Activated naive CD8-positive, alpha-beta T cell treated with anti-CD3 and anti-CD28 coated beads for 36 hours (primary cell): ENCODE results near the gene PIANP. TPM values are rescaled to one million over a fixed set of nuclear protein-coding genes. Genes with fewer than 3 reads are reported as not detected.

Source experiments
- DNase-seq: peaks from one replicate; pipeline ENCODE4 v3.0.0; 2021
- H3K27ac Mint-ChIP-seq: one replicate; pipeline ENCODE4 v1.8.0; 2022; ENCODE audit warnings: mild to moderate bottlenecking, moderate library complexity, mixed read lengths
- H3K27me3 Mint-ChIP-seq: one replicate; pipeline ENCODE4 v1.8.0; 2022; ENCODE audit warnings: mild to moderate bottlenecking, mixed read lengths
- H3K36me3 Mint-ChIP-seq: one replicate; pipeline ENCODE4 v1.8.0; 2021; ENCODE audit warnings: mild to moderate bottlenecking, mixed read lengths
- H3K4me1 Mint-ChIP-seq: one replicate; pipeline ENCODE4 v1.8.0; 2021; ENCODE audit warnings: mixed read lengths
- H3K4me3 Mint-ChIP-seq: one replicate; pipeline ENCODE4 v1.8.0; 2022; ENCODE audit warnings: mild to moderate bottlenecking, moderate library complexity, mixed read lengths
- H3K9me3 Mint-ChIP-seq: one replicate; pipeline ENCODE4 v1.8.0; 2022; ENCODE audit warnings: mixed read lengths
- total RNA-seq, 2 experiments: library from RNA; stranded (reverse); gene quantifications; one replicate each; pipeline ENCODE4 v1.2.3, GENCODE V29; 2021

PIANP gene
- total RNA-seq, 2 experiments from 2014 or later, result 0.37 TPM; not detected in 1

DNA sequence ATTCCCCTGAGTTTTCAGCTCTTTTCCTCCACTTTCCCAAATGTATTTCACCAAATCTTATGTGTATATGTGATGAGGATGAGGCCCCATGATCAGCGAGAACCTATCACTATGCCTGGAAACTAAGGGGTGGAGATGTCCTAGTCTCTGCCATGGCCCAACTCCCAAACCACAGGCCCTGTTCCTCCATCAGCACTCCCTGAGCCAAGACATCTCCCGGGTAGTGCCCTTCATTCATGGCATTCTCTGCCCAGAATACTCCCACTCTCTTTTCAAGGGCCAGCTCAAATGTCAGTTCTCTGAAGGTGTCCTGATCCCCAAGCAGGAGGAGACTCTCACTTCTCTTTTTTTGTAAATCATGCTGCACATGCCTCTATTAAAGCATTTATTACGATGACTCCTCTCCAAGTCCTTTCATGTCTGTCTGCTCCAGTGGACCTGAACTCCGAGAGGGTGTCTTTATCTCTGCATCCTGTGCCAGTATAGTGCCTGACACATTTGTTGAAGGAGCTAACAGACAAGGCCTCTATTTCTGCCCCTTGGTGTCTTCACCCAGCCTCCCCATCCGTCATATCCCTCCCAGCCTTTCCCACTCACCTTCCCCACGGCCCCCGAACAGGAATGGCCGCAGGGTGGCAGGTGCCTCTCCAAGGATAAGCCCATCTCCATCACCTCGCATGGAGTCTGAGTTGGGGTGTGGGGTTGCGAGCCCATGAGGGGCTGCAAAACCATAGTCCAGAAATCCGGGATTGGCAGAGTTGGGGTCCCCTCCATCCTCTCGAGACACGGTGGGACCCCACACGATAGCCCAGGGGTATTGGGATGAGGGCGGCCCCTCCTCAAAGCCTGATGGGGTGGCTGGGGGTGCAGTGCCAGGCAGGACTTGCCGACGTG is 3.7 kb downstream of the PIANP start:
- no peak overlapping the region for H3K27ac Mint-ChIP-seq
- no peak for DNase-seq
- H3K9me3 Mint-ChIP-seq, result no peaks in the 10 kb centered on the region
- no peak overlapping the region for H3K4me3 Mint-ChIP-seq
- H3K27me3 Mint-ChIP-seq, result peaks cover 30% of the 10 kb centered on the region
- H3K36me3 Mint-ChIP-seq, result no peaks in the 10 kb centered on the region
- peaks cover 8% of the 10 kb centered on the region for H3K4me1 Mint-ChIP-seq

DNA sequence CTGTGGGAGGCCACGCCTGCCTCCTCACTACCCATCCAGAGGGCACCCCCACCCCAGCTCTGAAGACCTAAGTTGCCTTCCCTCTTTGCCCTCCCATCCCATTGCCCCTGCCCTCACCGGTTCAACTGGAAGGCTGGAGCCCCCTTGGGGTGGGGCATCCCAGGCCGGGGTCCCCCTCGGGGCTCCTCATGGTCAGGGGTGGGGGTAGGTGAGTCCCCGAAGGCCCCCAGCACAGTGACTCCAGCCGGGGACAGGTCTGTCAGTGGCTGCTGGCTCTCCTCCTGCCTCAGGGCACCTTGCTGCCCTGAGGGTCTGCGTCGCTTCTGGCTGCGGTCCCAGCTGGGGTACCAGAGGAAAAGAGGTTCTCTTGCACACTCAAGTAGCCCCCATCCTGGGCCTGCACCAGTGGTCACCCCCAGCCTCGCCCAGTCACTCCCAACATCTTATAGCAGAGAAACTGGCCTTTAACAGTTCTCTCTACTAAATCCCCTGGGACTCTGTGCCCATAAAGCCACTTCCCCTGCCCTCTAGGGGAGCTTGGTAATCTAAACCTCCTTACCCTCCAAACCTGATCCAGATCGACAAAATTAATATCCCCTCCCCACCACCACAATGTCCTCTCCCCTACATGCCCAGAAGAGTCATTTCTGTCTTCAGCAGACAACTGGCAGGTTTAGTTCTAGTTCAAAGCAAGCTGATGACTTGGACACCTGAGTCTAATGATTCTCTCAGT is 5.1 kb downstream of the PIANP start:
- Mint-ChIP-seq H3K4me3 (no peak overlapping the region), H3K4me1 (peaks cover 12% of the 10 kb centered on the region), H3K36me3 (no peaks in the 10 kb centered on the region), H3K9me3 (no peaks in the 10 kb centered on the region), H3K27ac (no peak overlapping the region), H3K27me3 (peaks cover 17% of the 10 kb centered on the region)
- no peak for DNase-seq

- no peaks in the 10 kb centered on the region for H3K9me3 Mint-ChIP-seq
- H3K36me3 Mint-ChIP-seq, result no peaks in the 10 kb centered on the region
- peaks cover 15% of the 10 kb centered on the region for H3K27me3 Mint-ChIP-seq
- peaks cover 14% of the 10 kb centered on the region for H3K4me1 Mint-ChIP-seq
- DNase-seq, result no peak
- H3K27ac Mint-ChIP-seq, result no peak overlapping the region
- H3K4me3 Mint-ChIP-seq, result no peak overlapping the region
These were observed 5.9 kb downstream of the PIANP start for GRCh38 chr12:6694701-6695100.

DNA sequence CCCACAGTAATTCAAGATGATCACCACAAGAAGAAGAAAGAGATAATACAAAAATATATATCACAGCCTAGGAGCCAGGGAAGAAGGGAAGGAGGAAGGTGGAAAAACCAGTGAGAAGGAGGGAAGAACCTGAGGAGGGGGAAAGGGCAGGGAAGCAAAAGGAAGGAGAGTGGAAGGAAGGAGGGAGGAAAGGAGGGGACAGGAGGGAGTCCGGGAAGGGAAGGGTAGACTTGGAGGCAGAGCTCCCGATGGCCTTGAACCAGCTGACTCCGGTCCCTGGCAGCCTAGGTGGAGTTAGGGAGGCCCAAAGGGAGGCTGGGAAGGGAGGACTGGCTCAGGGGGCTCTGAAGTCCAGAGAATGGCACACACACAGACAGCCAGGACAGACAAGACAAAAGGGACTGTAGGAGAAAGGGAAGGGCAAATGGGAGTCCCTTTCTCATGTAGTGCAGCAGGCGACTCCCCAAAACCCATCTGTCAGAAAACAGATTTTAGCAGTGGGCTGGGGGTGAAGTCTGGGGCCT is 6.7 kb downstream of the PIANP start:
- no peaks in the 10 kb centered on the region for H3K9me3 Mint-ChIP-seq
- H3K27ac Mint-ChIP-seq, result no peak overlapping the region
- peaks cover 7% of the 10 kb centered on the region for H3K27me3 Mint-ChIP-seq
- no peak for DNase-seq
- no peak overlapping the region for H3K4me3 Mint-ChIP-seq
- H3K4me1 Mint-ChIP-seq, result peaks cover 9% of the 10 kb centered on the region
- H3K36me3 Mint-ChIP-seq, result no peaks in the 10 kb centered on the region

DNA sequence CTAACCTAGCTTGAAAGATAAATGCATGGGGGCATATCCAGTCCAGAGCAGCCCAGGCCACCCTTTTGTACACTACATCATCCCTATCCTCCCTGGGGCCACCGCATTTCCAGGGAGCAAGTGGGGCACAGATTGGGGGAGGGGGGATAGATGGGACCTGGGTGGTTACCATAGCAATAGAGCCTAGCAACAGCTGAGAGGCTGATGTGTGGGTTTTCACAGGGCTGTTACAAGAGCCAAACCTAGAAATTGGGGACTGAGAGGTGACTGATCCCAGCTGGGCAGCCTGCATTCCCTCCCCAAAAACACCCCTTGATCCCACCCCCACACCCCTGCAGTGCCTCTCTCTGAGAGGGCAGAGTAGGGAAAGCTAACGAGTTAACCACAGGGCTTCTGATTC is 7.7 kb downstream of the PIANP start:
- Mint-ChIP-seq H3K27me3 (no peaks in the 10 kb centered on the region), H3K4me1 (peaks cover 13% of the 10 kb centered on the region), H3K36me3 (peaks cover 3% of the 10 kb centered on the region), H3K9me3 (no peaks in the 10 kb centered on the region), H3K4me3 (no peak overlapping the region), H3K27ac (no peak overlapping the region)
- DNase-seq, result no peak

- H3K4me3 Mint-ChIP-seq, result no peak overlapping the region
- H3K9me3 Mint-ChIP-seq, result no peaks in the 10 kb centered on the region
- no peak for DNase-seq
- peaks cover 25% of the 10 kb centered on the region for H3K4me1 Mint-ChIP-seq
- H3K27me3 Mint-ChIP-seq, result no peaks in the 10 kb centered on the region
- H3K27ac Mint-ChIP-seq, result no peak overlapping the region
- peaks cover 13% of the 10 kb centered on the region for H3K36me3 Mint-ChIP-seq
These were observed 9.1 kb downstream of the PIANP start for GRCh38 chr12:6691473-6691872.

- peaks cover 27% of the 10 kb centered on the region for H3K36me3 Mint-ChIP-seq
- H3K9me3 Mint-ChIP-seq, result no peaks in the 10 kb centered on the region
- H3K27ac Mint-ChIP-seq, result peak within 1 kb of the TSS; percentile 95
- DNase-seq, result peak; percentile 94
- peak within 1 kb of the TSS; percentile 98 for H3K4me3 Mint-ChIP-seq
- H3K27me3 Mint-ChIP-seq, result no peaks in the 10 kb centered on the region
- peaks cover 38% of the 10 kb centered on the region for H3K4me1 Mint-ChIP-seq
These were observed 11.4 kb downstream of the PIANP start, which contains the start of gene ZNF384 for GRCh38 chr12:6688999-6689882. TSS of gene ZNF384 (minus strand) at chr12:6689375. CDS start at chr12:6679520, 9,855 bp downstream.

DNA sequence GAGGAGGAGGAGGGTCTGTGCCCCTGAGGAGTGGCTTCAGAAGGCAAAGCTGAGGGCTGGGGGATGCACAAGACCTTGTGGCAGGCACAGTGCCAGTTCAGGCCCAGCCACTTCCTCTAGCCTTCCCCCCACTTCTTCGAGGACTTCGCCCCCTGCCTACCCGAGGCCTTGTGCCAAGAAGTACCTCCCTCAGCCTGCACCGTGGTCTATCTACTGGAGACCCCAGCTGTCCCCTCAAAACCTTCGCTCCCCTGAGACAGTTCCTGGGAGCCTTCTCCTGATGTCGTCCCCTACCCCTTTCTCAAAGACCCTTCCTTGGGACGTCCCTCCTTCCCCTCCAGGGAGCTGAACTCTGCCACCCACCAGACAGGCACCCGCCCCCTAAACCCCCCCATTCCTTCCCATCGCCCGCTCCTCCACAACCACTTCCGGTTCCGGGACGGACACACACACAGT is 12.0 kb downstream of the PIANP start:
- peak; percentile 44 for DNase-seq
- Mint-ChIP-seq H3K9me3 (no peaks in the 10 kb centered on the region), H3K27me3 (no peaks in the 10 kb centered on the region), H3K27ac (peak overlapping the region; percentile 95), H3K4me3 (peak overlapping the region; percentile 98), H3K4me1 (peaks cover 38% of the 10 kb centered on the region), H3K36me3 (peaks cover 28% of the 10 kb centered on the region)

GRCh38 chr12:6685814-6686213 is 14.8 kb downstream of the PIANP start:
- H3K4me1 Mint-ChIP-seq, result peaks cover 42% of the 10 kb centered on the region
- peak overlapping the region; percentile 10 for H3K27ac Mint-ChIP-seq
- peaks cover 34% of the 10 kb centered on the region for H3K36me3 Mint-ChIP-seq
- no peaks in the 10 kb centered on the region for H3K27me3 Mint-ChIP-seq
- no peak for DNase-seq
- peak overlapping the region; percentile 98 for H3K4me3 Mint-ChIP-seq
- H3K9me3 Mint-ChIP-seq, result no peaks in the 10 kb centered on the region

DNA sequence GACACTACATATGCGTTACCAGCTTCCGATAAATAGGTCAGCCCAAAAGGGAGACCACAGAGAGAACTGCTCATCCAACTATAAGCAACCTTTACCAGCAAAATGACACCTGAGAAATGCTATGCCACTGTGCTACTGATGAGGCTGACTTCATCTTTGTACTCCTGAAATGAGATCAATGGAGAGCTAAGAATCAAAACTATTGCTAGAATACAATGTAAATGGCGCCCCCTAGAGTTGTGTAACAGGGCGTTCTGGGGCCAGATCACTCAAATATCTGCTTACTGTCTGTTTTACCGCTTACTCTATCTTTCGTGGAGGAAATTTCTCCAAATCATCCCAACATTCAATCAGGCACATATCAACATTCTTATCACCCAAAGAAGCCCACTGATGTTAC is 16.0 kb downstream of the PIANP start:
- Mint-ChIP-seq H3K27me3 (no peaks in the 10 kb centered on the region), H3K27ac (peak overlapping the region; percentile 16), H3K36me3 (peaks cover 34% of the 10 kb centered on the region), H3K4me3 (no peak overlapping the region), H3K4me1 (peaks cover 40% of the 10 kb centered on the region), H3K9me3 (no peaks in the 10 kb centered on the region)
- peak; percentile 33 for DNase-seq

DNA sequence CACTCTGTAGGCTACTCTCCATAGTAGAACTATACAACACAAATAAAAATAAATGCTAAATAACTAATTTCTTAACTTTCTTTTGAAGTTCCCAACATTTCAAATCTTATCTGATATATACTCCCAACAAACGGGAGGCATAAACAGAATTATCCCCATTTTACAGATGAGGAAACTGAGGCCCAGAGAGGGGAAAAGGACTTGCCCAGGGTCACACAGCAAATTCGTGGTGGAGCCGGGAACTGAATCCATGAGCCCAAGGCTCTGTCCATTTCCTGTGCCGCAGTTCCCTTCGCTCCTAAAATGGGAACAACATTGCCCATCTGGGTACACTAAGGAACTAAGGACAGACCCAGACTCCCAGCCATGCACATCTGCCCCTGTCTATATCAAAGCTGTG is 23.7 kb downstream of the PIANP start:
- Mint-ChIP-seq H3K36me3 (peaks cover 36% of the 10 kb centered on the region), H3K27ac (no peak overlapping the region)
- no peak for DNase-seq

DNA sequence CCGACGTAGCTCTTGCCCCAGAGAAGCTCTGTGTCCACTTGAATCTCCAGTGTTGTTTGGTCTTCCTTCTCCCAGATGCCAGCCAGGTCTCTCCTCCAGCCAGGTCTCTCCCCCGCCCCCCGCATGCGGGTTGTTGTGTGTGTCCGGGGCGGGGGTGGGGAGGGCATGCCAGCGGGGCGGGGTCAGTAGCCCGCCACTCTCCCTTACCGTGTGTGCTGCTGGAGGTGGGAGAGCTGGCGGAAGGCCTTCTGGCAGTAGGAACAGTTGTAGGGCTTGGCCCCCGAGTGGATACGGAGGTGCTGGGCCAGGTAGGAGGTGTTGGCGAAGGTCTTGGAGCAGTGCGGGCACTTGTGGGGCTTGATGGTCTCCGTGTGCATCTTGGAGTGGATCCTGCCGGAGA is 28.5 kb downstream of the PIANP start:
- no peak for DNase-seq
- no peaks in the 10 kb centered on the region for H3K9me3 Mint-ChIP-seq
- peak overlapping the region; percentile 25 for H3K27ac Mint-ChIP-seq
- no peak overlapping the region for H3K4me3 Mint-ChIP-seq
- no peaks in the 10 kb centered on the region for H3K27me3 Mint-ChIP-seq
- peaks cover 27% of the 10 kb centered on the region for H3K36me3 Mint-ChIP-seq
- no peaks in the 10 kb centered on the region for H3K4me1 Mint-ChIP-seq

More for the DNA sequence above, 23.7 kb downstream of the PIANP start:
- no peaks in the 10 kb centered on the region for H3K27me3 Mint-ChIP-seq
- no peak overlapping the region for H3K4me3 Mint-ChIP-seq
- peaks cover 3% of the 10 kb centered on the region for H3K4me1 Mint-ChIP-seq
- H3K9me3 Mint-ChIP-seq, result no peaks in the 10 kb centered on the region

DNA sequence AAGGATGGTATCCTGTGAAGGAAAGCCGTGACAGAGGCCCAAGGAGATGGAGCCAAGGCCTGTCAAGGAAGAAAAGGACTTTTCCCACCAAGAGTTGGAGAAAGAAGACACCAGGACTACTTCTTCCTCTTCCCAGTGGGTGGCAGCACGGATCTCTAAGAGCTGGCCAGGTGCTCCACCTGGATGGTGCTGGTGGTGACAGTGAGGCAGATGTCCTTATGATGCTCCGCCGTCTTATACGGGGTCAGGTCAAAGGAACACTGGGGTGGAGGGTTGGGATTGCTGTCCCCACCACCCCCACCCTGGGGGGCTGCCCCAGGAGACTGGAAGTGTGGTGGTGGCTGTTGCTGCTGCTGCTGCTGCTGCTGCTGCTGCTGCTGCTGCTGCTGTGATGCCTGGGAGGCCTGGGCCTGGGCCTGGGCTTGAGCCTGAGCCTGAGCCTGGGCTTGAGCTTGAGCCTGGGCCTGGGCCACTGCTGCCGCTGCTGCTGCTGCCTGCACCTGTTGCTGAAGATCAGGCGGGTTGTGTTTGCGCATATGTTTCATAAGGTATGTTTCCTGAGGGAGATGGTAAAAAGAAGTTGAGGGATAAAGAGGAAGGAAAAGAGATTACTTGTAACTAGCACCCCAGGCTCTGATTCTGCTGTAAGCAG is 32.9 kb downstream of the PIANP start:
- no peak for DNase-seq
- Mint-ChIP-seq H3K4me1 (peaks cover 7% of the 10 kb centered on the region), H3K27ac (peak overlapping the region; percentile 26), H3K9me3 (no peaks in the 10 kb centered on the region), H3K27me3 (no peaks in the 10 kb centered on the region), H3K36me3 (peaks cover 29% of the 10 kb centered on the region), H3K4me3 (no peak overlapping the region)

GRCh38 chr12:6666211-6666610 is 34.4 kb downstream of the PIANP start:
- H3K36me3 Mint-ChIP-seq, result peaks cover 19% of the 10 kb centered on the region
- no peak for DNase-seq
- H3K27me3 Mint-ChIP-seq, result no peaks in the 10 kb centered on the region
- H3K27ac Mint-ChIP-seq, result no peak overlapping the region
- H3K4me1 Mint-ChIP-seq, result peaks cover 14% of the 10 kb centered on the region
- no peaks in the 10 kb centered on the region for H3K9me3 Mint-ChIP-seq
- H3K4me3 Mint-ChIP-seq, result no peak overlapping the region
